HTERT RPE-1 (cell line): ENCODE results near the gene ERMP1.

Source experiments
- in situ Hi-C: fragments of 300-500 bp; cut with MboI; formaldehyde crosslinking; loops from 4 replicates; pipeline ENCODE4 v1.14.3; 2020; ENCODE audit warnings: low sequenced_read_pairs

The ERMP1 gene

GRCh38 chr9:5854063-5854790 is 21.3 kb upstream of the ERMP1 start:
- in situ Hi-C loops: no loop called here

GRCh38 chr9:5853617-5854016 is 20.7 kb upstream of the ERMP1 start:
- in situ Hi-C loops: no loop called here

GRCh38 chr9:5852987-5853386 is 20.1 kb upstream of the ERMP1 start:
- in situ Hi-C loops: no loop called here

- in situ Hi-C loops: no loop called here
Observed at GRCh38 chr9:5851445-5851844, 18.5 kb upstream of the ERMP1 start.

- in situ Hi-C loops: no loop called here
Observed at GRCh38 chr9:5850724-5851122, 17.8 kb upstream of the ERMP1 start.

GRCh38 chr9:5848372-5848882 is 15.5 kb upstream of the ERMP1 start:
- in situ Hi-C loops: no loop called here

GRCh38 chr9:5846501-5846921 is 13.6 kb upstream of the ERMP1 start:
- in situ Hi-C loops: no loop called here

GRCh38 chr9:5846096-5846495 is 13.2 kb upstream of the ERMP1 start:
- in situ Hi-C loops: no loop called here

- in situ Hi-C loops: no loop called here
Observed at GRCh38 chr9:5845157-5845531, 12.2 kb upstream of the ERMP1 start.

GRCh38 chr9:5843794-5844471 is 11.0 kb upstream of the ERMP1 start:
- in situ Hi-C loops: no loop called here

GRCh38 chr9:5842929-5843793 is 10.2 kb upstream of the ERMP1 start:
- in situ Hi-C loops: no loop called here

GRCh38 chr9:5841771-5842573 is 9.1 kb upstream of the ERMP1 start:
- in situ Hi-C loops: no loop called here

GRCh38 chr9:5840788-5841187 is 7.9 kb upstream of the ERMP1 start:
- in situ Hi-C loops: no loop called here

- in situ Hi-C loops: no loop called here
Observed at GRCh38 chr9:5839572-5839902, 6.6 kb upstream of the ERMP1 start.

GRCh38 chr9:5838884-5839571 is 6.1 kb upstream of the ERMP1 start:
- in situ Hi-C loops: no loop called here

GRCh38 chr9:5835808-5836207 is 2.9 kb upstream of the ERMP1 start:
- in situ Hi-C loops: no loop called here

GRCh38 chr9:5834214-5834613 is 1.3 kb upstream of the ERMP1 start:
- in situ Hi-C loops: no loop called here

GRCh38 chr9:5832071-5832537 is 813 bp downstream of the ERMP1 start:
- in situ Hi-C loops: no loop called here

GRCh38 chr9:5825895-5826622 is 6.9 kb downstream of the ERMP1 start:
- in situ Hi-C loops: no loop called here
